HS-5 (cell line): Measurements from ENCODE around the gene HPSE.
"Not testable (repeated sequence)": the region's sequence is repeated elsewhere in the genome, so short reads cannot be mapped to it uniquely, and the experiment has no call there.

Experiments used
- DNase-seq: peaks from one replicate; pipeline ENCODE4 v3.0.0-alpha.2; 2012; ENCODE audit warnings: low read depth

HPSE gene

GRCh38 chr4:83331956-83332355, 2.7 kb downstream of the HPSE start:
- DNase-seq: no peak

GRCh38 chr4:83329521-83330110, 5.0 kb downstream of the HPSE start:
- no peak for DNase-seq

- no peak for DNase-seq
Observed at GRCh38 chr4:83328521-83329187, 6.0 kb downstream of the HPSE start.

GRCh38 chr4:83326546-83326945, 8.1 kb downstream of the HPSE start:
- no peak for DNase-seq

- DNase-seq: not testable (repeated sequence)
Observed at GRCh38 chr4:83325306-83325705, 9.3 kb downstream of the HPSE start.

GRCh38 chr4:83323136-83323535, 11.5 kb downstream of the HPSE start:
- no peak for DNase-seq

DNA sequence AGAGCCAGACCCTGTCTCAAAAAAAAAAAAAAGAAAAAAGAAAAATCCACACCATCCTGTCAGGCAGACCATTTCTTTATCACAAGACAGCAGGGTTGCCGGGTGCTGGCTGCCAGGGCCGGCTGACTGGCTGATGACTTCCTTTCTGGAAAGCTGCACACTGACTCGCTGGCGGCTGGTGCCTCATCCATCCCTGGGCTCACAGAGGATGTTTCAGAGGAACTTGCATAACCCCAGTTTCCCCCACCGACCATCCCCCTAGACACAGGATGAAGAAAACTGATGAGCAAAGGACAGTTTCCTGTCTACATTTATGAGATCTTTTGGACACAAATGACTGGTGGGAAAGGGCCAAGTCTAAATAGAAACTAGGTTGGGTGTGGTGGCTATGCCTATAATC, 14.1 kb downstream of the HPSE start:
- DNase-seq: peak; percentile 52

DNA sequence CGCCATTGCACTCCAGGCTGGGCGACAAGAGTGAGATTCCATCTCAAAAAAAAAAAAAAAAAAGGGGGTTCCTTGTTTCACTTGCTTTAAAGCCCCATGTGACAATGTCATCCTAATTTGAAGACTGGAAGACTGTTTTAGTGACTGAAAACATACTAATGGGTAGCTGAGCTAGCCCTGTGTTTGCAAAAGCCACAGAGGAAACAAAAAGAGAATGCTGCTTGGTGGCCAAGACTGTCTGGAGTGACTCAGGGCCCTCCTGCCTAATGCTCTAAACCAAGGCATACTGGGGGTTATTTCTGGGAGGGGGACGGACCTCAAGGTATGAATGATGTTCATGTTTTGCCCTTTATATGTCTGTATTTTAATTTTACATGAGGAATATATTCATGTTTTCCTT, 16.0 kb downstream of the HPSE start:
- DNase-seq: no peak

GRCh38 chr4:83317671-83318070, 17.0 kb downstream of the HPSE start:
- DNase-seq: no peak

GRCh38 chr4:83316459-83317165, 18.0 kb downstream of the HPSE start:
- peak; percentile 13 for DNase-seq

GRCh38 chr4:83315341-83315870, 19.2 kb downstream of the HPSE start:
- no peak for DNase-seq

- DNase-seq: no peak
Observed at GRCh38 chr4:83308672-83309071, 26.0 kb downstream of the HPSE start.

- no peak for DNase-seq
Observed at GRCh38 chr4:83307920-83308319, 26.7 kb downstream of the HPSE start.

GRCh38 chr4:83305187-83305586, 29.5 kb downstream of the HPSE start:
- DNase-seq: no peak

DNA sequence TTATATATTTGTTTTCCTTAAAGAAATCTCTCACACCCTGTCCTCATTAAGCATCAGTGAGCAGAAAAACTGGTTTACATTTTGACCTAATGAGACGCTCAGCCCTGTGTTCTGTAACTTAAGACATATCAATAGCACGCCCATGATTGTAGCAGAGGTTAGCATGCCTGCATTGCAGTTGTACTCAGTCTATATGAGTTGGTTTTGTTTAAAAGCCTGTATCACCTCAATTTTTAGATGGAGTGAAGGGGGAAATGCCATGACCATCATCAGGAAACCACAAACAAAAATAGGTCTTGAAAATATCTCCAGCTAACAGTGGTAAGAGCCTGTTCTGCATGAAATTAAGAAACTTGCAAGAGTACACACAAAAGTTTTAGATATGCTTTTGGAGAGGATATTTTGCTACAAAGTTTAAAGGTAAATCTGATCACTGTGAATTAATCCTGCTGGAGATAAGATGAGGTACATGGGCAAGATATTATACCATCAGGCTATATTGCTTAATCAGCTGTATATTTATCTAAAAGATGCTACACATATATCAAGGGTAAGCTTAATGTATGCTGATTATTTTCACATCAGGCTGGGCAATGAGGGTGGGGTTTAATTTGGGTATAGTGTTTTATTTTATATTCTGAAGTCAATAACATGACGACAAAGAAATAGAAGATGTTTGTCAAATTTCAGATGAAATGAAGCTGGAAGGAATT, 36.9 kb downstream of the HPSE start:
- no peak for DNase-seq

GRCh38 chr4:83293305-83294046, 41.2 kb downstream of the HPSE start:
- DNase-seq: no peak

GRCh38 chr4:83290059-83290774, 44.4 kb downstream of the HPSE start:
- not testable (repeated sequence) for DNase-seq

GRCh38 chr4:83288381-83288780, 46.3 kb downstream of the HPSE start:
- not testable (repeated sequence) for DNase-seq

DNA sequence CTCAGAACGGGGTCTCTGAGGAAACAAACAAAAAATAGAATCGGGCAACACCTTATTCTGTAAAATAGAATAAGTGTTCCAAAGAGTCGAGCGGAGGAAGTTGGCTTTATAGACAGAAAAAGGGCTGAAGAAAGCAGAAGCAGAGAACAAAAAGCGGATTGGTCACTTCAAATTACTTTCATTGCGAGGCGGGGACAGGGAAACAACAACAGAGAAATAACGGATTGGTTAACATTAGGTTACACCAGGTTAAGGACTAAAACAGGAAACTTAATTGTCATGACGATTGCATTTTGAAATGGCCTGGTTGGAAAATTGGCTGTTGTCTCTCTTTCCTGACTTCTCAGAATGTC, 49.6 kb downstream of the HPSE start:
- no peak for DNase-seq

DNA sequence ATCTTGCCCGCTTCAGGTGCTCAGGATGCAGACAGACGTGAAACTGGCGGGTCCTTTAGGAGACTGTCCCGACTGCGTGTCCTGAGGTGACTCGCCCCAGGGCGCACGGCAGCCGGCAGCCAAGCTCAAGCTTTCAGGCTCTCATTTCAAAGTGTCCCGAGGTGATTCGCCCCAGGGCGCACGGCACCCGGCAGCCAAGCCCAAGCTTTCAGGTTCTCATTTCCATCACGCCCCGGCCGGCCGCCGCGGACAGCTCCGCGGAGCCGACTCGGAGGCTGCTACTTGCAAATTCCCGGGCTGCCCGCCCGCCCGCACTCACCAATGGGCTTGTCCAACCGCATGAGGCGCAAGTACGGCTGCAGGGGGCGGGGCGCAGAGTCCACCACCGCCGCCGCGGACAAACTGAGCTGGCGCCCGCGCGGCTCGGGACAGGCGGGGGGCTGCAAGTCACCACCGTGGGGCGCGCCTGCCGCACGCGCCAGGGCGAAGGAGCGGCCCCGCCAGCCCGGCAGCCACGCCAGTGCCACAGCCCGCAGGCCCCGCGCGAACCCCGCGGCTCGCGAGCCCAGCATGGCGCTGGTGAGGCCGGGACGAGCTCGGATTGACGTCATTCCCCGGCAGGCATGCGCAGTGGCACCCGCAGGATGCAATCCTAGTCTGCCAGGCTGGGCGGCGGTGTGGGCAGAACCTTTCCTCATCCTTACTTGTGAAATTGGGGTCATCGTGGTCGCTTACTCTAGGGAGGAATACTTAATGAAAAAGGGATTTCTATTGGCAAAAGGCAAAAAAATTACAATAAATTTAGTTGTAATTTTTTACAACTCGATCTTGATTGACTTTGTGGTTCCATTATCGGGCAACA, 50.2 kb downstream of the HPSE start, which contains the start of gene COQ2:
Gene COQ2, minus strand, starts transcription at position 606 of the 862 bp plus-strand sequence. Its CDS starts 34 bp downstream, at position 572.
- DNase-seq: peak; percentile 68
